ENCODE data around the gene TBC1D23.

DNA sequence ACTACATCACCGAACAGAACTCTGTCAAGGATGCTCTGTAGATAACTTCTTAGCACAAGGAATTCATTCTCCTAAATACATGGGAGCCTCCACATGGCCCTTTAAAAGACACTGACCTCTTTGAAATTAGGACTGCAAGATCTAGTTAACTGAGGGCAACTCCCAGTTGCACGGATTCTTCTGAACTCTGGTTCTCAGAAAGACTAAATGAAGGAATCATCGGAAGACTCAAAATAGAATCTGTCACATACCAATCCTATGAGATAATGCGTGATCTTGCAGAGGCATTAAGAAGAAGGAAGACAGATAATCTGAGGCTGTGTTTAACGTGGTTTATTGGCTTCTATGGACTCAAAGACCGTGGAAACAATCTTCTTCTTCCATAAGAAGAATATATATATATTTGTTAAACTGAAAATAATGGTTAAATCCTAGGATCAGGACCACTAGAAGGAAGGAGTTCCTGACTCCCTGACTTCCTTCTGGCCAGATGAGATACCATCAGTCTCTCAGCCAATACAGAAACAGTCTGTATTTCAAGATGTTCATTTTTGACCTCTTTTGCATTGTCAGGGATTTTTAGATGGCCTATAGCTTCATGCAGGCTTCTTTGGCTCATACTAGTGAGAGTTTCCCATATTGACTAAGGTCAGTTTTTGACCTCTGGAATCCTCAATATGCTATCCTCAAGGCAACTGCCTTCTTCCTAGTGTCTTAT lies 33.9 kb upstream of the TBC1D23 start:
- TF ChIP-seq, protein P1, sequence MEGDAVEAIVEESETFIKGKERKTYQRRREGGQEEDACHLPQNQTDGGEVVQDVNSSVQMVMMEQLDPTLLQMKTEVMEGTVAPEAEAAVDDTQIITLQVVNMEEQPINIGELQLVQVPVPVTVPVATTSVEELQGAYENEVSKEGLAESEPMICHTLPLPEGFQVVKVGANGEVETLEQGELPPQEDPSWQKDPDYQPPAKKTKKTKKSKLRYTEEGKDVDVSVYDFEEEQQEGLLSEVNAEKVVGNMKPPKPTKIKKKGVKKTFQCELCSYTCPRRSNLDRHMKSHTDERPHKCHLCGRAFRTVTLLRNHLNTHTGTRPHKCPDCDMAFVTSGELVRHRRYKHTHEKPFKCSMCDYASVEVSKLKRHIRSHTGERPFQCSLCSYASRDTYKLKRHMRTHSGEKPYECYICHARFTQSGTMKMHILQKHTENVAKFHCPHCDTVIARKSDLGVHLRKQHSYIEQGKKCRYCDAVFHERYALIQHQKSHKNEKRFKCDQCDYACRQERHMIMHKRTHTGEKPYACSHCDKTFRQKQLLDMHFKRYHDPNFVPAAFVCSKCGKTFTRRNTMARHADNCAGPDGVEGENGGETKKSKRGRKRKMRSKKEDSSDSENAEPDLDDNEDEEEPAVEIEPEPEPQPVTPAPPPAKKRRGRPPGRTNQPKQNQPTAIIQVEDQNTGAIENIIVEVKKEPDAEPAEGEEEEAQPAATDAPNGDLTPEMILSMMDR (IDR thresholded peaks at IDR 0.05) = no peak
- TF ChIP-seq POLR2A (IDR thresholded peaks at IDR 0.05) = no peak
